HepG2 (cell line): ENCODE results near the gene PKNOX2. TPM values are rescaled to one million over a fixed set of nuclear protein-coding genes. Genes with fewer than 3 reads are reported as not detected.

Experiments used
- ATAC-seq: fragments of 200-7000 bp; cut with Tn5 transposase; 3 replicates; pipeline ENCODE4 v1.9.1; 2020; ENCODE audit warnings: mild to moderate bottlenecking, moderate library complexity
- BruUV-seq: library from RNA; stranded (reverse); fragments of 400-500 nt; replicated peaks from 2 replicates; lab custom pipeline; 2021; lab: Mats Ljungman, UMichigan
- CTCF ChIA-PET: fragments of 300-600 bp; formaldehyde crosslinking; extraction: SDS; loops from one replicate; lab custom pipeline; 2021; ENCODE audit warnings: low total read pairs, inconsistent platforms, low intra/inter-chr PET ratio; lab: Yijun Ruan, JAX
- POLR2A ChIA-PET: fragments of 350-600 bp; sonication (Branson Sonifier 250); formaldehyde crosslinking; loops from one replicate; lab custom pipeline; 2020; ENCODE audit warnings: antibody characterized with exemption, inconsistent platforms; lab: Yijun Ruan, JAX
- DNase-seq: peaks from one replicate; pipeline ENCODE4 v3.0.0-alpha.2; 2015; ENCODE audit warnings: low spot score
- FAIRE-seq: peaks from 3 replicates; lab custom pipeline; 2011; peaks lifted over from hg19 to GRCh38; lab: Jason Lieb, UNC
- H2AFZ ChIP-seq: one replicate; pipeline ENCODE4 v1.6.1; 2011; ENCODE audit warnings: low read length, inconsistent platforms
- H3K27ac ChIP-seq: fragments of 300-600 bp; 3 replicates; pipeline ENCODE4 v1.8.0; 2011; ENCODE audit warnings: mixed run types, mild to moderate bottlenecking, mixed read lengths, low read length, inconsistent platforms; ENCODE audit not compliant: insufficient read depth; ENCODE audit errors: extremely low read length
- H3K27me3 ChIP-seq, 2 experiments: fragments of 200-600 bp in 1 of 2; 2 replicates in 1 of 2; 3 replicates in 1 of 2; pipeline versions ENCODE4 v1.6.0 to v1.8.0; 2011; ENCODE audit warnings: low read length in 2 of 2, mild to moderate bottlenecking in 2 of 2, moderate library complexity in 2 of 2, inconsistent platforms in 1 of 2; ENCODE audit not compliant: insufficient read depth in 2 of 2, control insufficient read depth in 1 of 2
- H3K36me3 ChIP-seq, 2 experiments: fragments of 200-600 bp in 1 of 2; replicated peaks in 1 of 2; 2 replicates in 1 of 2; 3 replicates in 1 of 2; pipeline versions ENCODE4 v1.5.1 to v1.8.0; 2011; ENCODE audit warnings: low read length in 2 of 2, inconsistent platforms in 1 of 2; ENCODE audit not compliant: insufficient read depth in 2 of 2, control insufficient read depth in 1 of 2
- H3K4me1 ChIP-seq: 2 replicates; pipeline ENCODE4 v1.5.1; 2012; ENCODE audit warnings: low read length, inconsistent platforms; ENCODE audit not compliant: insufficient read depth
- H3K4me2 ChIP-seq: 2 replicates; pipeline ENCODE4 v1.6.0; 2011; ENCODE audit warnings: low read depth, low read length, inconsistent platforms
- H3K4me3 ChIP-seq, 3 experiments: fragments of 200-600 bp in 1 of 3; sonication (generic), shearing (Covaris generic) in 1 of 3; replicated peaks in 1 of 3; 2 replicates each; pipeline ENCODE4 v1.5.1; 2011 to 2016; ENCODE audit warnings: low read length in 3 of 3, inconsistent platforms in 2 of 3, low read depth in 2 of 3, mild to moderate bottlenecking in 2 of 3, control low read depth in 1 of 3, mixed read lengths in 1 of 3; ENCODE audit not compliant: insufficient read depth in 1 of 3
- H3K79me2 ChIP-seq: one replicate; pipeline ENCODE4 v1.6.1; 2011; ENCODE audit warnings: low read length, inconsistent platforms; ENCODE audit not compliant: insufficient read depth
- H3K9ac ChIP-seq: 2 replicates; pipeline ENCODE4 v1.6.0; 2011; ENCODE audit warnings: mild to moderate bottlenecking, low read depth, low read length, inconsistent platforms; ENCODE audit not compliant: insufficient read depth
- H3K9me3 ChIP-seq: 2 replicates; pipeline ENCODE4 v1.5.1; 2012; ENCODE audit warnings: mild to moderate bottlenecking, low read length
- H4K20me1 ChIP-seq: 2 replicates; pipeline ENCODE4 v1.6.0; 2011; ENCODE audit warnings: inconsistent platforms, mild to moderate bottlenecking, low read length, moderate library complexity; ENCODE audit not compliant: insufficient read depth
- KDM4B ChIP-seq: sonication (generic); formaldehyde crosslinking; IDR thresholded peaks from 2 replicates; pipeline ENCODE4 v1.4.0; 2020; ENCODE audit warnings: missing genetic modification reagents
- ZFP41 ChIP-seq: sonication (generic); formaldehyde crosslinking; IDR thresholded peaks from 2 replicates; pipeline ENCODE4 v1.4.0; 2020; ENCODE audit warnings: mild to moderate bottlenecking, missing genetic modification reagents, borderline replicate concordance
- ZNF441 ChIP-seq: sonication (generic); formaldehyde crosslinking; IDR thresholded peaks from 2 replicates; pipeline ENCODE4 v1.7.0; 2021; ENCODE audit warnings: missing genetic modification reagents, borderline replicate concordance
- ZNF780A ChIP-seq: sonication (generic); formaldehyde crosslinking; IDR thresholded peaks from 2 replicates; pipeline ENCODE4 v1.8.0; 2022; ENCODE audit warnings: mild to moderate bottlenecking, missing genetic modification reagents, moderate library complexity
- WGBS: methylation state at CpG from one replicate; pipeline ENCODE4 v1.1.6; 2017; ENCODE audit warnings: low lambda C conversion rate; 5-methylcytosine and 5-hydroxymethylcytosine counted together
- in situ Hi-C: cut with HindIII; loops from 2 replicates; pipeline ENCODE4 v1.10.0; 2017; ENCODE audit warnings: low pct_unique_long_range_greater_than_20kb; ENCODE audit not compliant: extremely low pct_ligation_motif_present
- intact Hi-C: fragments of 100-400 bp; cut with micrococcal nuclease; formaldehyde crosslinking; loops from one replicate; pipeline ENCODE4 v1.10.0; 2022; ENCODE audit not compliant: unreplicated experiment
- polyA plus RNA-seq, 8 experiments: library from polyadenylated mRNA; depleted of rRNA in 3 of 8; stranded (reverse) in 7 of 8; unstranded in 1 of 8; fragments of >200 nt; fragmentation: Illumina TruSeq in 4 of 8; extraction: Trizol in 4 of 8; gene quantifications; 2 replicates each; pipeline versions ENCODE4 v1.2.1 to v1.2.3, GENCODE V29; 2011 to 2016; ENCODE audit warnings: low read depth in 4 of 8, missing spikeins in 1 of 8, mixed read lengths in 1 of 8; ENCODE audit not compliant: insufficient read depth in 1 of 8
- total RNA-seq, 5 experiments: library from RNA; depleted of rRNA; stranded (reverse); fragments of >200 nt; fragmentation: Illumina TruSeq; extraction: Trizol; gene quantifications; 2 replicates each; pipeline ENCODE4 v1.2.3, GENCODE V29; 2016; ENCODE audit warnings: low read depth in 1 of 5
- TF ChIP-seq, protein P1 (sequence below): sonication (generic); formaldehyde crosslinking; IDR thresholded peaks from 2 replicates; pipeline ENCODE4 v1.8.0; 2022; ENCODE audit warnings: missing genetic modification reagents, mild to moderate bottlenecking, borderline replicate concordance
- TF ChIP-seq, protein P2 (sequence below): sonication (generic); formaldehyde crosslinking; IDR thresholded peaks from 2 replicates; pipeline ENCODE4 v1.9.0; 2021; ENCODE audit warnings: missing genetic modification reagents, mild to moderate bottlenecking, borderline replicate concordance

PKNOX2 gene
- total and polyA plus RNA-seq, 2 of the 13 experiments (the other 11 are each of a cell fraction or from before 2014, with no cell fraction given), result not detected

DNA sequence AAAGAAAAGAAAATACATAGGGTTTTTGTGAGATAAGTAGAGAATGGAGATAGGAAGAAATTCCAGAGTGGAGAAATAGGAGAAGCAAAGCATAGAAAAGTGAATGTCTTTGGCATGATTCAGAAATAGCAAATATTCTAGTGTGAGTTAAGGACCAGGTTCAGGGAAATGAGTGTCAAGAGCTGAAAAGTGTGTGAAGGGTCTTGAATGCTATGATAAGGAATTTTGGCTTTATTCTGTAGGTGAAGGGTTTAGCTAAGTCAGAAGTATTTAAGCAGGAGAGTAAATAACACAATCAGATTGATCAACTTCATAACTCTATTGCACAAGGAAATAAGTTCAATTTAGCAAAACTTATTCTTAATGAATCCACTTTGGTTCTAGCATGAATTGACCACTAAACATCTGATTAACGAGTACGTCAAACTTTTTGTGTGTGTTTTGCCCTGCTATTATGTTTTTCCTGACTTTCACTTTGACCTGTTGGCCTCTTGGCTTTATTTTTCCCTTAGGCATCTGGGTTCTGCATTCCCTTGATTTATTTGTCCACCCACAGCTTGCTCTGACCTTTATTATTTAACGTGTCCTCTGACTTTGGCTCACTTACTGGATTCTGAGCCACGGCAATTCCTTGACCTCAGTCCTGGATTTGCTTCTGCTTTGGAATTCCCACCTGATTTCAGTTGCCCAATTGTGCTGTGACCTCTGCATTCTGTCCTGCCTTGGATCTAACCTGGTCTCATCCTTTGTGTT, 41.2 kb upstream of the PKNOX2 start:
- peak overlapping the region; percentile 48 to 55 (median 53); a peak in 5 of 6 replicates for H3K4me3 ChIP-seq
- H2AFZ ChIP-seq, result peak overlapping the region; percentile 92
- 0 out of 2 replicates have a peak, but pooled peaks have one; percentile 18 for TF ChIP-seq KDM4B (CRISPR knock-in tag)
- no peak for TF ChIP-seq ZFP41 (CRISPR knock-in tag)
- TF ChIP-seq, protein P1, sequence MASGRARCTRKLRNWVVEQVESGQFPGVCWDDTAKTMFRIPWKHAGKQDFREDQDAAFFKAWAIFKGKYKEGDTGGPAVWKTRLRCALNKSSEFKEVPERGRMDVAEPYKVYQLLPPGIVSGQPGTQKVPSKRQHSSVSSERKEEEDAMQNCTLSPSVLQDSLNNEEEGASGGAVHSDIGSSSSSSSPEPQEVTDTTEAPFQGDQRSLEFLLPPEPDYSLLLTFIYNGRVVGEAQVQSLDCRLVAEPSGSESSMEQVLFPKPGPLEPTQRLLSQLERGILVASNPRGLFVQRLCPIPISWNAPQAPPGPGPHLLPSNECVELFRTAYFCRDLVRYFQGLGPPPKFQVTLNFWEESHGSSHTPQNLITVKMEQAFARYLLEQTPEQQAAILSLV (CRISPR knock-in tag), result no peak
- 0 out of 2 replicates have a peak, but pooled peaks have one; percentile 18 for TF ChIP-seq ZNF780A
- TF ChIP-seq, protein P2, sequence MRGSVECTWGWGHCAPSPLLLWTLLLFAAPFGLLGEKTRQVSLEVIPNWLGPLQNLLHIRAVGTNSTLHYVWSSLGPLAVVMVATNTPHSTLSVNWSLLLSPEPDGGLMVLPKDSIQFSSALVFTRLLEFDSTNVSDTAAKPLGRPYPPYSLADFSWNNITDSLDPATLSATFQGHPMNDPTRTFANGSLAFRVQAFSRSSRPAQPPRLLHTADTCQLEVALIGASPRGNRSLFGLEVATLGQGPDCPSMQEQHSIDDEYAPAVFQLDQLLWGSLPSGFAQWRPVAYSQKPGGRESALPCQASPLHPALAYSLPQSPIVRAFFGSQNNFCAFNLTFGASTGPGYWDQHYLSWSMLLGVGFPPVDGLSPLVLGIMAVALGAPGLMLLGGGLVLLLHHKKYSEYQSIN (CRISPR knock-in tag), result no peak
- TF ChIP-seq ZNF441 (CRISPR knock-in tag), result 0 out of 2 replicates have a peak, but pooled peaks have one; percentile 21
- no peaks in the 10 kb centered on the region for H3K79me2 ChIP-seq
- peak overlapping the region; percentile 84 for H3K4me2 ChIP-seq
- 33% methylated on average over 4 of the region's 4 CpGs for WGBS
- no peaks in the 10 kb centered on the region for H4K20me1 ChIP-seq
- ATAC-seq (peak; percentile 40; the same call in 2 of the 3 replicates), FAIRE-seq (no peak), DNase-seq (no peak)
- H3K27ac ChIP-seq, result no peak overlapping the region
- no peaks in the 10 kb centered on the region for H3K36me3 ChIP-seq
- BruUV-seq, result no TSS peak
- H3K4me1 ChIP-seq, result peaks cover 16% of the 10 kb centered on the region
- H3K9ac ChIP-seq, result 0 out of 2 replicates have a peak overlapping the region, but pooled peaks have one; percentile 41
- ChIA-PET CTCF (interaction anchor here (1.1 to 1.3 kb wide), 3 partner anchors 12 to 162 kb away, joined by 3 to 9 read pairs (median 4); partner anchors contain the start of gene TMEM218), POLR2A (interaction anchor here (0.6 to 2.2 kb wide), 7 partner anchors 9 to 780 kb away, joined by 3 to 36 read pairs (median 9); partner anchors contain the start of genes CCDC15, PUS3 and TMEM218)
- in situ Hi-C loops, result no loop called here
- intact Hi-C loops, result no loop called here
- H3K27me3 ChIP-seq, result peaks cover 0 to 11% of the 10 kb centered on the region in 2 experiments; a peak in 1 of 5 replicates
- no peaks in the 10 kb centered on the region for H3K9me3 ChIP-seq
